Uterus (tissue), 4 donors: ENCODE results near the gene ARHGAP18. TPM values are rescaled to one million over a fixed set of nuclear protein-coding genes. Genes with fewer than 3 reads are reported as not detected.

Experiments used
- DNase-seq, 2 donors: peaks; one replicate each; pipeline ENCODE4 v3.0.0-alpha.2; 2019 to 2020
- H3K27ac ChIP-seq, 2 donors: fragments of 200-600 bp; sonication (generic); 1 replicate in 1 of 2; 2 replicates in 1 of 2; pipeline ENCODE4 v1.5.1; 2016 to 2018
- H3K27me3 ChIP-seq, 2 donors: fragments of 200-600 bp; sonication (generic); one replicate each; pipeline ENCODE4 v1.5.1; 2018 to 2019; ENCODE audit warnings: control low read depth in 1 of 2
- H3K36me3 ChIP-seq, 2 donors: fragments of 200-600 bp; sonication (generic); one replicate each; pipeline ENCODE4 v1.5.1; 2019; ENCODE audit warnings: control low read depth in 1 of 2
- H3K4me1 ChIP-seq, 2 donors: fragments of 200-600 bp; sonication (generic); one replicate each; pipeline ENCODE4 v1.5.1; 2018 to 2019; ENCODE audit warnings: control low read depth in 1 of 2
- H3K4me3 ChIP-seq, 2 donors: fragments of 200-600 bp; sonication (generic); 1 replicate in 1 of 2; 2 replicates in 1 of 2; pipeline ENCODE4 v1.5.1; 2018 to 2019; ENCODE audit warnings: mild to moderate bottlenecking in 1 of 2
- H3K9me3 ChIP-seq, 2 donors: fragments of 200-600 bp; sonication (generic); one replicate each; pipeline ENCODE4 v1.5.1; 2019; ENCODE audit warnings: control low read depth in 1 of 2
- CTCF ChIP-seq, 4 experiments: fragments of 200-600 bp in 2 of 4; fragments of 450-650 bp in 2 of 4; sonication (generic) in 2 of 4; IDR thresholded peaks; one replicate each; pipeline ENCODE4 v1.5.1; 2016 to 2019; ENCODE audit warnings: antibody characterized with exemption in 4 of 4, mild to moderate bottlenecking in 2 of 4, moderate library complexity in 1 of 4
- POLR2A ChIP-seq, 2 donors: fragments of 450-650 bp; IDR thresholded peaks; one replicate each; pipeline ENCODE4 v1.6.1; 2016; ENCODE audit warnings: antibody characterized with exemption in 2 of 2, mild to moderate bottlenecking in 1 of 2, moderate library complexity in 1 of 2
- intact Hi-C: fragments of 100-400 bp; cut with DNase I; formaldehyde crosslinking; loops from one replicate; pipeline ENCODE4 v1.15.1; 2023; ENCODE audit warnings: low total_unique reads
- total RNA-seq, 4 donors: library from RNA; depleted of rRNA in 3 of 4; stranded (reverse); fragments of >200 nt in 3 of 4; gene quantifications; one replicate each; pipeline versions ENCODE4 v1.1.0 to v1.2.4, GENCODE V29; 2014 to 2023
- donor health status: DM: yes; HTN: yes; CAD: no.

The ARHGAP18 gene
- total RNA-seq, 4 donors from 2014 or later, result 6.3 to 36.7 (median 15.4) TPM

GRCh38 chr6:129567374-129567773 lies 142.6 kb downstream of the ARHGAP18 start:
- TF ChIP-seq CTCF (IDR thresholded peaks at IDR 0.05) (no peak), POLR2A (IDR thresholded peaks at IDR 0.05) (no peak)
- no peaks in the 10 kb centered on the region for H3K4me1 ChIP-seq
- no peak overlapping the region for H3K4me3 ChIP-seq
- no peaks in the 10 kb centered on the region for H3K9me3 ChIP-seq
- intact Hi-C loops, result no loop called here
- no peak overlapping the region for H3K27ac ChIP-seq
- H3K36me3 ChIP-seq, result no peaks in the 10 kb centered on the region
- H3K27me3 ChIP-seq, result no peaks in the 10 kb centered on the region
- DNase-seq, result no peak

- DNase-seq, result no peak
- H3K36me3 ChIP-seq, result no peaks in the 10 kb centered on the region
- H3K9me3 ChIP-seq, result no peaks in the 10 kb centered on the region
- H3K27ac ChIP-seq, result no peak overlapping the region
- H3K4me3 ChIP-seq, result no peak overlapping the region
- no peaks in the 10 kb centered on the region for H3K4me1 ChIP-seq
- intact Hi-C loops, result no loop called here
- H3K27me3 ChIP-seq, result no peaks in the 10 kb centered on the region
- no peak for TF ChIP-seq POLR2A (IDR thresholded peaks at IDR 0.05)
- TF ChIP-seq CTCF (IDR thresholded peaks at IDR 0.05), result no peak
These were observed 144.2 kb downstream of the ARHGAP18 start for GRCh38 chr6:129565811-129566210.

- no peaks in the 10 kb centered on the region for H3K27me3 ChIP-seq
- H3K27ac ChIP-seq, result no peak overlapping the region
- intact Hi-C loops, result no loop called here
- no peaks in the 10 kb centered on the region for H3K9me3 ChIP-seq
- no peaks in the 10 kb centered on the region for H3K4me1 ChIP-seq
- H3K4me3 ChIP-seq, result no peak overlapping the region
- no peak for DNase-seq
- no peak for TF ChIP-seq CTCF (IDR thresholded peaks at IDR 0.05)
- TF ChIP-seq POLR2A (IDR thresholded peaks at IDR 0.05), result no peak
- no peaks in the 10 kb centered on the region for H3K36me3 ChIP-seq
These were observed 144.6 kb downstream of the ARHGAP18 start for GRCh38 chr6:129565366-129565765.

DNA sequence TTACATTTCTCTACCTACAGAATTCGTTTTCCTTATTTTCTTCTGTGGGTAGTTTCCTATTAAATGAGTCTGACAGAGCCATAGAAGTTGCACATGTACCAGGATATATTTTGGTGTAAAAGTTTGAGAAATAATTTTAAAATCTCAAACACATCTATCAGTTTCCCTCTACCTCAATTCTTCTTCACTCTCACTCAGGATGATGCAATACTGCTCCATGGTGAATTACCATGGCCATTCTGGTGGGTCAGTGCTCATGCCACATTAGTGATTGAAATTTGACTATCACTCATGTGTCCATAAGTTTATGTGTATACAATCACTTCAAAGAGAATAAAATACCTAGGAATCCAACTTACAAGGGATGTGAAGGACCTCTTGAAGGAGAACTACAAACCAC lies 151.7 kb downstream of the ARHGAP18 start:
- no peaks in the 10 kb centered on the region for H3K36me3 ChIP-seq
- H3K27me3 ChIP-seq, result no peaks in the 10 kb centered on the region
- no peaks in the 10 kb centered on the region for H3K9me3 ChIP-seq
- intact Hi-C loops, result no loop called here
- H3K27ac ChIP-seq, result no peak overlapping the region
- H3K4me1 ChIP-seq, result no peaks in the 10 kb centered on the region
- DNase-seq, result no peak
- H3K4me3 ChIP-seq, result no peak overlapping the region
- TF ChIP-seq POLR2A (IDR thresholded peaks at IDR 0.05), result no peak

DNA sequence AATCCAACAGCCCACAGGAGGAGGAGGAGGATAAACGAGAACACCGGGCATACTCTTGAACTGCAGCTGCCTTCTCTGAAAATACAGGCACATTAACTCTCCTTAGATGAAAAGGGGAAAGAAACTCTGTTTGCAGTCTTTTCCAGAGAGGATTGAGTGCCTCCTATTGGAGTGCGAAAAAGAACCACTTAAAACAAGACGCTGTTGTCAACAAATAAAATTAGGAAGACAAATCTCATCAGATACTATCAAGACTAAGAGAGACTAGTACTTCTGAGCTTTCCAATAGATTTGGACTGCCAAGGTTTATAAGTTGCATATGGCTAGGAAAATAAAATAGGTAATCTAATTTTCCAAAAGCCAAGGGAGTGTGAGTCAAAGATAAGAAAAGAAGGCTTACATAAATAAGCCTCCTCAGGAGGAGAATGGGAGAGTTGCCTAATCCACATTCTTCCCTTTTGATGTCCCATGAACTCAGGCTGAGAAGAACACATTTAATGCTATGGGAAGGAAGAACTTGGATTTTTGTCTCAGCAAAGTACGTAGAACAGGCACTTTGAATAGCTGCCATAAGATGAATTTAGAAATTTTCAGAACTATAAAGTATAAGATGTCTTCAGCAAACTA lies 154.7 kb downstream of the ARHGAP18 start:
- TF ChIP-seq POLR2A (IDR thresholded peaks at IDR 0.05) (no peak), CTCF (IDR thresholded peaks at IDR 0.05) (no peak)

GRCh38 chr6:129552413-129552812 lies 157.6 kb downstream of the ARHGAP18 start:
- no peak for TF ChIP-seq POLR2A (IDR thresholded peaks at IDR 0.05)
- TF ChIP-seq CTCF (IDR thresholded peaks at IDR 0.05), result no peak
- Histone ChIP-seq H3K36me3 (no peaks in the 10 kb centered on the region), H3K4me3 (no peak overlapping the region), H3K27me3 (no peaks in the 10 kb centered on the region), H3K27ac (no peak overlapping the region), H3K4me1 (no peaks in the 10 kb centered on the region), H3K9me3 (no peaks in the 10 kb centered on the region)
- intact Hi-C loops, result no loop called here
- DNase-seq, result no peak

More for the DNA sequence above, 154.7 kb downstream of the ARHGAP18 start:
- no peaks in the 10 kb centered on the region for H3K27me3 ChIP-seq
- DNase-seq, result no peak
- H3K4me1 ChIP-seq, result no peaks in the 10 kb centered on the region
- intact Hi-C loops, result no loop called here
- H3K27ac ChIP-seq, result no peak overlapping the region
- H3K9me3 ChIP-seq, result no peaks in the 10 kb centered on the region
- H3K36me3 ChIP-seq, result no peaks in the 10 kb centered on the region
- H3K4me3 ChIP-seq, result no peak overlapping the region
